Endothelial cell of umbilical vein (primary cell): ENCODE results near the gene INTS2. TPM values are rescaled to one million over a fixed set of nuclear protein-coding genes. Genes with fewer than 3 reads are reported as not detected.
A peak's percentile ranks its signal among the peaks of the same experiment; 100 is the strongest.
"Not testable (repeated sequence)": the region's sequence is repeated elsewhere in the genome, so short reads cannot be mapped to it uniquely, and the experiment has no call there.

Experiments
- BruUV-seq: library from RNA; stranded (reverse); fragments of 400-500 nt; replicated peaks from 2 replicates; lab custom pipeline; 2021; lab: Mats Ljungman, UMichigan
- CTCF ChIA-PET: fragments of 300-600, 350-600 bp; sonication (Branson Sonifier 250); formaldehyde crosslinking; loops from one replicate; lab custom pipeline; 2021; ENCODE audit warnings: antibody characterized with exemption, inconsistent platforms; lab: Charles Lee
- POLR2A ChIA-PET: fragments of 300-600, 350-600 bp; sonication (Branson Sonifier 250); formaldehyde crosslinking; loops from one replicate; lab custom pipeline; 2021; ENCODE audit warnings: antibody characterized with exemption, inconsistent platforms; lab: Charles Lee
- DNase-seq: peaks from one replicate; pipeline ENCODE4 v3.0.0-alpha.2; 2011; ENCODE audit warnings: low read depth, low spot score
- FAIRE-seq: peaks from 2 replicates; lab custom pipeline; 2011; peaks lifted over from hg19 to GRCh38; lab: Jason Lieb, UNC
- H2AFZ ChIP-seq: 2 replicates; pipeline ENCODE4 v1.6.0; 2012; ENCODE audit warnings: low read depth, low read length, control low read depth, inconsistent platforms
- H3K27ac ChIP-seq: 2 replicates; pipeline ENCODE4 v1.5.1; 2011; ENCODE audit warnings: low read depth, mild to moderate bottlenecking, control low read depth, low read length, moderate library complexity; ENCODE audit not compliant: insufficient read depth
- H3K27me3 ChIP-seq, 2 experiments: 2 replicates each; pipeline versions ENCODE4 v1.6.0 to v1.6.1; 2011; ENCODE audit warnings: low read length in 2 of 2, mixed read lengths in 1 of 2; ENCODE audit not compliant: control insufficient read depth in 2 of 2, insufficient read depth in 2 of 2
- H3K36me3 ChIP-seq, 2 experiments: 2 replicates in 1 of 2; 3 replicates in 1 of 2; pipeline ENCODE4 v1.5.1; 2011; ENCODE audit warnings: low read length in 2 of 2, mild to moderate bottlenecking in 1 of 2, moderate library complexity in 1 of 2; ENCODE audit not compliant: control insufficient read depth in 2 of 2, insufficient read depth in 2 of 2; ENCODE audit errors: extremely low read depth in 1 of 2
- H3K4me1 ChIP-seq: 3 replicates; pipeline ENCODE4 v1.5.1; 2011; ENCODE audit warnings: mild to moderate bottlenecking, low read length; ENCODE audit not compliant: control insufficient read depth, insufficient read depth; ENCODE audit errors: extremely low read depth
- H3K4me2 ChIP-seq: 2 replicates; pipeline ENCODE4 v1.6.1; 2011; ENCODE audit warnings: low read length, control low read depth, mixed read lengths; ENCODE audit not compliant: insufficient read depth
- H3K4me3 ChIP-seq, 3 experiments: fragments of 200-600 bp in 1 of 3; sonication (generic), shearing (Covaris generic) in 1 of 3; replicated peaks in 1 of 3; 2 replicates each; pipeline ENCODE4 v1.5.1; 2011 to 2016; ENCODE audit warnings: control low read depth in 3 of 3, low read length in 3 of 3, mild to moderate bottlenecking in 2 of 3, inconsistent platforms in 1 of 3, low read depth in 1 of 3, moderate library complexity in 1 of 3; ENCODE audit not compliant: insufficient read depth in 1 of 3
- H3K79me2 ChIP-seq: 2 replicates; pipeline ENCODE4 v1.6.0; 2012; ENCODE audit warnings: low read length, inconsistent platforms; ENCODE audit not compliant: control insufficient read depth, insufficient read depth
- H3K9ac ChIP-seq: replicated peaks from 2 replicates; pipeline ENCODE3; 2011; ENCODE audit warnings: low read length, control low read depth; ENCODE audit not compliant: insufficient read depth; ENCODE audit errors: extremely low read depth
- H3K9me1 ChIP-seq: replicated peaks from 3 replicates; pipeline ENCODE4 v1.6.0; 2011; ENCODE audit warnings: mild to moderate bottlenecking, low read length; ENCODE audit not compliant: control insufficient read depth, insufficient read depth; ENCODE audit errors: extremely low read depth
- H3K9me3 ChIP-seq: replicated peaks from 2 replicates; pipeline ENCODE4 v1.5.1; 2012; ENCODE audit warnings: low read length, inconsistent platforms; ENCODE audit not compliant: control insufficient read depth, insufficient read depth
- H4K20me1 ChIP-seq: replicated peaks from 2 replicates; pipeline ENCODE3; 2011; ENCODE audit warnings: mild to moderate bottlenecking, low read length; ENCODE audit not compliant: control insufficient read depth, insufficient read depth; ENCODE audit errors: extremely low read depth
- EZH2 ChIP-seq: IDR thresholded peaks from 2 replicates; pipeline ENCODE4 v1.6.1; 2012; ENCODE audit warnings: borderline replicate concordance, low read depth, mild to moderate bottlenecking, moderate library complexity, low read length, inconsistent platforms; ENCODE audit not compliant: severe bottlenecking
- JUN ChIP-seq: IDR thresholded peaks from 2 replicates; pipeline ENCODE4 v1.6.1; 2011; ENCODE audit warnings: borderline replicate concordance, low read depth; ENCODE audit not compliant: insufficient read length, insufficient read depth
- MAX ChIP-seq: IDR thresholded peaks from 2 replicates; pipeline ENCODE4 v1.6.1; 2011; ENCODE audit not compliant: insufficient read depth, insufficient read length
- MYC ChIP-seq: IDR thresholded peaks from one replicate; pipeline ENCODE4 v1.6.1; 2011; ENCODE audit warnings: mild to moderate bottlenecking, low read depth, low read length
- POLR2A ChIP-seq: IDR thresholded peaks from 2 replicates; pipeline ENCODE4 v1.6.1; 2012; ENCODE audit warnings: low read depth, mild to moderate bottlenecking, control low read depth, low read length
- dilution Hi-C: fragments of 300-500 bp; cut with MboI; formaldehyde crosslinking; loops from one replicate; pipeline ENCODE4 v1.15.0; 2019; ENCODE audit warnings: low sequenced_read_pairs; ENCODE audit not compliant: extremely low pct_ligation_motif_present
- intact Hi-C: fragments of 100-400 bp; cut with micrococcal nuclease; formaldehyde crosslinking; loops from one replicate; pipeline ENCODE4 v1.10.0; 2022
- polyA plus RNA-seq, 4 experiments: library from polyadenylated mRNA; depleted of rRNA in 3 of 4; stranded (reverse) in 3 of 4; unstranded in 1 of 4; fragments of >200 nt; gene quantifications; 2 replicates each; pipeline versions ENCODE4 v1.2.1 to v1.2.3, GENCODE V29; 2011 to 2012; ENCODE audit warnings: missing spikeins in 1 of 4
- total RNA-seq: library from RNA; stranded (reverse); gene quantifications from 2 replicates; pipeline ENCODE4 v1.2.3, GENCODE V29; 2021

The INTS2 gene
- total and polyA plus RNA-seq, 2 donors (not counting 3 experiments of a cell fraction or from before 2014, with no cell fraction given): 6.2 to 13.4 TPM

- H3K27me3 ChIP-seq: no peaks in the 10 kb centered on the region
- no peaks in the 10 kb centered on the region for H3K9me1 ChIP-seq
- H2AFZ ChIP-seq: peak overlapping the region; percentile 90
- H3K4me1 ChIP-seq: peaks cover 11% of the 10 kb centered on the region
- peak overlapping the region; percentile 54 for H3K4me2 ChIP-seq
- no peak for TF ChIP-seq MYC
- no peak for TF ChIP-seq MAX
- TF ChIP-seq POLR2A: peak; percentile 82
- TF ChIP-seq JUN: no peak
- POLR2A ChIA-PET: no interaction called here
- H4K20me1 ChIP-seq: no peaks in the 10 kb centered on the region
- dilution Hi-C loops: no loop called here
- H3K27ac ChIP-seq: no peak overlapping the region
- CTCF ChIA-PET: no interaction called here
- no TSS peak for BruUV-seq
- H3K36me3 ChIP-seq: no peaks in the 10 kb centered on the region
- intact Hi-C loops: loop anchor here (10.0 kb wide), 1 partner anchor 257 kb away; no protein-coding TSS in a partner anchor
- peaks cover 7% of the 10 kb centered on the region for H3K79me2 ChIP-seq
- no peaks in the 10 kb centered on the region for H3K9me3 ChIP-seq
- H3K9ac ChIP-seq: peak overlapping the region; percentile 91
- FAIRE-seq: no peak
- no peak for DNase-seq
- H3K4me3 ChIP-seq: peak overlapping the region in 2 of 3 experiments; percentile 76 to 80
Measured at GRCh38 chr17:61928101-61928436, 287 bp upstream of the INTS2 start.

GRCh38 chr17:61926826-61927207, 965 bp downstream of the INTS2 start:
- peaks cover 0 to 2% of the 10 kb centered on the region in 2 experiments for H3K36me3 ChIP-seq
- peak overlapping the region; percentile 91 for H3K9ac ChIP-seq
- peak overlapping the region; percentile 90 for H3K4me2 ChIP-seq
- intact Hi-C loops (loop anchor here (2.0 to 10.0 kb wide), 3 partner anchors 64 to 258 kb away; partner anchors contain the start of gene BRIP1), dilution Hi-C loops (no loop called here)
- no peaks in the 10 kb centered on the region for H3K27me3 ChIP-seq
- POLR2A ChIA-PET: no interaction called here
- peak overlapping the region; percentile 59 for H3K27ac ChIP-seq
- peak overlapping the region; percentile 46 to 80 (median 76) for H3K4me3 ChIP-seq
- no TSS peak for BruUV-seq
- DNase-seq (no peak), FAIRE-seq (no peak)
- CTCF ChIA-PET: no interaction called here
- peak overlapping the region; percentile 85 for H2AFZ ChIP-seq
- H4K20me1 ChIP-seq: no peaks in the 10 kb centered on the region
- no peak for TF ChIP-seq EZH2
- no peaks in the 10 kb centered on the region for H3K9me1 ChIP-seq
- peaks cover 7% of the 10 kb centered on the region for H3K79me2 ChIP-seq
- H3K4me1 ChIP-seq: peaks cover 11% of the 10 kb centered on the region
- no peaks in the 10 kb centered on the region for H3K9me3 ChIP-seq

- BruUV-seq, POLR2A ChIA-PET, CTCF ChIA-PET, H2AFZ ChIP-seq, FAIRE-seq, H3K9me3 ChIP-seq, DNase-seq, H3K4me1 ChIP-seq, H3K36me3 ChIP-seq, H3K27me3 ChIP-seq, H3K4me3 ChIP-seq, H4K20me1 ChIP-seq, H3K9ac ChIP-seq, H3K27ac ChIP-seq, intact Hi-C loops, H3K79me2 ChIP-seq, dilution Hi-C loops, H3K4me2 ChIP-seq, H3K9me1 ChIP-seq: not testable (repeated sequence)
Measured at GRCh38 chr17:61915162-61915561, 12.6 kb downstream of the INTS2 start.
